OCI-LY7 (cell line): Measurements from ENCODE around the gene SOCS7. TPM values are rescaled to one million over a fixed set of nuclear protein-coding genes. Genes with fewer than 3 reads are reported as not detected.

Source experiments
- BruUV-seq: library from RNA; stranded (reverse); fragments of 400-500 nt; replicated peaks from 2 replicates; lab custom pipeline; 2021; lab: Mats Ljungman, UMichigan
- CTCF ChIA-PET: fragments of 300-600 bp; sonication (Branson Sonifier 250); formaldehyde crosslinking; loops from one replicate; lab custom pipeline; 2022; ENCODE audit warnings: antibody characterized with exemption; ENCODE audit not compliant: unreplicated experiment; lab: Charles Lee
- POLR2A ChIA-PET: fragments of 300-600 bp; sonication (Branson Sonifier 250); formaldehyde crosslinking; loops from one replicate; lab custom pipeline; 2022; ENCODE audit warnings: antibody characterized with exemption; lab: Charles Lee
- DNase-seq: peaks from one replicate; pipeline ENCODE4 v3.0.0-alpha.2; 2015; ENCODE audit warnings: low spot score
- H2AFZ ChIP-seq: fragments of 200-600 bp; sonication (generic), shearing (Covaris generic); 2 replicates; pipeline ENCODE4 v1.6.1; 2014; ENCODE audit warnings: mild to moderate bottlenecking, antibody characterized with exemption, low read length, moderate library complexity
- H3K27ac ChIP-seq: fragments of 200-600 bp; sonication (generic); 2 replicates; pipeline ENCODE4 v1.5.1; 2014; ENCODE audit warnings: mixed run types, low read depth, mild to moderate bottlenecking, moderate library complexity, low read length, inconsistent platforms; ENCODE audit not compliant: poor library complexity, severe bottlenecking
- H3K36me3 ChIP-seq: fragments of 200-600 bp; sonication (generic); 2 replicates; pipeline ENCODE4 v1.6.1; 2014; ENCODE audit warnings: mild to moderate bottlenecking, antibody characterized with exemption, low read length, moderate library complexity, mixed read lengths; ENCODE audit not compliant: insufficient read depth
- H3K4me1 ChIP-seq: fragments of 200-600 bp; sonication (generic); 2 replicates; pipeline ENCODE4 v1.5.1; 2014; ENCODE audit warnings: mild to moderate bottlenecking, low read length; ENCODE audit not compliant: insufficient read depth, poor library complexity, severe bottlenecking
- H3K4me2 ChIP-seq: fragments of 200-600 bp; sonication (generic); 2 replicates; pipeline ENCODE4 v1.6.1; 2014; ENCODE audit warnings: mild to moderate bottlenecking, low read length
- H3K4me3 ChIP-seq: fragments of 200-600 bp; sonication (generic); 2 replicates; pipeline ENCODE4 v1.5.1; 2014; ENCODE audit warnings: mild to moderate bottlenecking, low read depth, low read length; ENCODE audit not compliant: poor library complexity, severe bottlenecking
- H3K79me2 ChIP-seq: fragments of 200-600 bp; sonication (generic); 2 replicates; pipeline ENCODE4 v1.6.1; 2016; ENCODE audit warnings: low read depth, mild to moderate bottlenecking, low read length, moderate library complexity, mixed read lengths; ENCODE audit not compliant: insufficient read depth
- H3K9me2 ChIP-seq: fragments of 200-600 bp; sonication (generic); 2 replicates; pipeline ENCODE4 v1.6.1; 2016; ENCODE audit warnings: mild to moderate bottlenecking, low read length, mixed read lengths; ENCODE audit not compliant: insufficient read depth
- H3K9me3 ChIP-seq: fragments of 200-600 bp; sonication (generic); 2 replicates; pipeline ENCODE4 v1.6.1; 2014; ENCODE audit warnings: mild to moderate bottlenecking, mixed run types, low read length, mixed read lengths
- H4K20me1 ChIP-seq: fragments of 200-600 bp; sonication (generic); 2 replicates; pipeline ENCODE4 v1.6.1; 2014; ENCODE audit warnings: mild to moderate bottlenecking, antibody characterized with exemption, low read length, moderate library complexity, mixed read lengths; ENCODE audit not compliant: insufficient read depth
- EZH2phosphoT487 ChIP-seq: fragments of 200-600 bp; sonication (generic); IDR thresholded peaks from 2 replicates; pipeline ENCODE4 v1.6.1; 2018; ENCODE audit warnings: low read depth, borderline replicate concordance, mild to moderate bottlenecking, mixed run types, antibody characterized with exemption, low read length, moderate library complexity, mixed read lengths
- intact Hi-C: fragments of 100-400 bp; cut with micrococcal nuclease; formaldehyde crosslinking; loops from one replicate; pipeline ENCODE4 v1.10.0; 2022; ENCODE audit not compliant: unreplicated experiment
- total RNA-seq, 2 experiments: library from RNA; depleted of rRNA in 1 of 2; stranded (reverse); fragments of >200 nt in 1 of 2; shearing (Covaris generic) in 1 of 2; gene quantifications; 2 replicates each; pipeline ENCODE4 v1.2.3, GENCODE V29; 2014 to 2022
- TF ChIP-seq, protein P1 (sequence below): fragments of 200-600 bp; sonication (generic); conservative IDR thresholded peaks from 2 replicates; pipeline ENCODE4 v1.5.1; 2014; ENCODE audit warnings: mild to moderate bottlenecking, antibody characterized with exemption, low read length, moderate library complexity, mixed read lengths

SOCS7 gene
- total RNA-seq, 2 experiments from 2014 or later = 36.1 to 39.1 TPM

DNA sequence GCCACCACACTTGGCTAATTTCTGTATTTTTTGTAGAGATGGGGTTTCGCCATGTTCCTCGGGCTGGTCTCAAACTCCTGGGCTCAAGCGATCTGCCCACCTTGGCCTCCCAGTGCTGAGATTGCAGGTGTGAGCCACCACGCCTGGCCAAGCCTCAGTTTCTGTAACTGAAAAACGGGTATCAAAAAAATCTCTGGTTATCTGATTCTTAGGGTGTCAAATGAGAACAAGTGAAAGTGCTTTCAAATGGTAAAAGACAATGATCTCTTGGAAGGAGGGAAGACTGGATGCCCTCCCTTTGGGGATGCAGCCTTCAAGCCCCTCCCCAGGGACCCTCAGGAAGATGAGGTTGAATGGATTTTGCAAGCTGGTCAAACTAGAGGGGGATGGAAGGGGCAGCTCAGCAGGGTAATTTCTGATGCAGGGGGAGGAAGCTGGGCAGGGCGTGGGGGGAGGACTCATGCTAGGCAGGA, 98.9 kb downstream of the SOCS7 start:
- DNase-seq = no peak
- H4K20me1 ChIP-seq = no peaks in the 10 kb centered on the region
- no peaks in the 10 kb centered on the region for H3K36me3 ChIP-seq
- no peaks in the 10 kb centered on the region for H3K9me2 ChIP-seq
- no TSS peak for BruUV-seq
- H3K4me1 ChIP-seq = peaks cover 28% of the 10 kb centered on the region
- no peaks in the 10 kb centered on the region for H3K79me2 ChIP-seq
- H2AFZ ChIP-seq = no peak overlapping the region
- no peaks in the 10 kb centered on the region for H3K9me3 ChIP-seq
- intact Hi-C loops = no loop called here
- H3K4me3 ChIP-seq = no peak overlapping the region
- ChIA-PET CTCF (no interaction called here), POLR2A (interaction anchor here (0.6 to 1.1 kb wide), 2 partner anchors 9 to 126 kb away, joined by 3 to 4 read pairs; no protein-coding TSS in a partner anchor)
- H3K27ac ChIP-seq = no peak overlapping the region
- TF ChIP-seq, protein P1, sequence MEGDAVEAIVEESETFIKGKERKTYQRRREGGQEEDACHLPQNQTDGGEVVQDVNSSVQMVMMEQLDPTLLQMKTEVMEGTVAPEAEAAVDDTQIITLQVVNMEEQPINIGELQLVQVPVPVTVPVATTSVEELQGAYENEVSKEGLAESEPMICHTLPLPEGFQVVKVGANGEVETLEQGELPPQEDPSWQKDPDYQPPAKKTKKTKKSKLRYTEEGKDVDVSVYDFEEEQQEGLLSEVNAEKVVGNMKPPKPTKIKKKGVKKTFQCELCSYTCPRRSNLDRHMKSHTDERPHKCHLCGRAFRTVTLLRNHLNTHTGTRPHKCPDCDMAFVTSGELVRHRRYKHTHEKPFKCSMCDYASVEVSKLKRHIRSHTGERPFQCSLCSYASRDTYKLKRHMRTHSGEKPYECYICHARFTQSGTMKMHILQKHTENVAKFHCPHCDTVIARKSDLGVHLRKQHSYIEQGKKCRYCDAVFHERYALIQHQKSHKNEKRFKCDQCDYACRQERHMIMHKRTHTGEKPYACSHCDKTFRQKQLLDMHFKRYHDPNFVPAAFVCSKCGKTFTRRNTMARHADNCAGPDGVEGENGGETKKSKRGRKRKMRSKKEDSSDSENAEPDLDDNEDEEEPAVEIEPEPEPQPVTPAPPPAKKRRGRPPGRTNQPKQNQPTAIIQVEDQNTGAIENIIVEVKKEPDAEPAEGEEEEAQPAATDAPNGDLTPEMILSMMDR = no peak
- no peak for TF ChIP-seq EZH2phosphoT487
- peak overlapping the region; percentile 30 for H3K4me2 ChIP-seq

GRCh38 chr17:38451030-38451839, 99.6 kb downstream of the SOCS7 start:
- Histone ChIP-seq H3K4me2 (peak overlapping the region; percentile 30), H3K4me1 (peaks cover 28% of the 10 kb centered on the region), H3K4me3 (no peak overlapping the region), H2AFZ (no peak overlapping the region), H3K9me3 (no peaks in the 10 kb centered on the region), H3K36me3 (no peaks in the 10 kb centered on the region), H4K20me1 (no peaks in the 10 kb centered on the region), H3K79me2 (no peaks in the 10 kb centered on the region), H3K27ac (no peak overlapping the region), H3K9me2 (no peaks in the 10 kb centered on the region)
- CTCF ChIA-PET = no interaction called here
- TF ChIP-seq, protein P1 = no peak
- TF ChIP-seq EZH2phosphoT487 = no peak
- intact Hi-C loops = no loop called here
- no peak for DNase-seq
- BruUV-seq = no TSS peak
- POLR2A ChIA-PET = no interaction called here
